Skeletal muscle satellite cell (primary cell): ENCODE data around the gene RUFY1.
A peak's percentile ranks its signal among the peaks of the same experiment; 100 is the strongest.
"Not testable (repeated sequence)": the region's sequence is repeated elsewhere in the genome, so short reads cannot be mapped to it uniquely, and the experiment has no call there.

Experiments used
- H3K27me3 ChIP-seq: 2 replicates; pipeline ENCODE4 v1.7.0; 2013; ENCODE audit warnings: low read length; ENCODE audit not compliant: control insufficient read depth, insufficient read depth
- H3K36me3 ChIP-seq: 2 replicates; pipeline ENCODE4 v1.7.0; 2013; ENCODE audit warnings: mild to moderate bottlenecking, control low read depth, low read length; ENCODE audit not compliant: insufficient read depth
- H3K4me1 ChIP-seq: 2 replicates; pipeline ENCODE4 v1.7.0; 2013; ENCODE audit warnings: low read length; ENCODE audit not compliant: control insufficient read depth, insufficient read depth
- H3K4me2 ChIP-seq: 2 replicates; pipeline ENCODE4 v1.7.0; 2013; ENCODE audit warnings: mild to moderate bottlenecking, low read length
- H3K4me3 ChIP-seq: 2 replicates; pipeline ENCODE4 v1.7.0; 2013; ENCODE audit warnings: low read length
- H3K9ac ChIP-seq: 2 replicates; pipeline ENCODE4 v1.7.0; 2013; ENCODE audit warnings: mild to moderate bottlenecking, low read depth, low read length, moderate library complexity
- H3K9me3 ChIP-seq: replicated peaks from 2 replicates; pipeline ENCODE4 v1.7.0; 2013; ENCODE audit warnings: mild to moderate bottlenecking, control low read depth, low read length

Gene RUFY1

DNA sequence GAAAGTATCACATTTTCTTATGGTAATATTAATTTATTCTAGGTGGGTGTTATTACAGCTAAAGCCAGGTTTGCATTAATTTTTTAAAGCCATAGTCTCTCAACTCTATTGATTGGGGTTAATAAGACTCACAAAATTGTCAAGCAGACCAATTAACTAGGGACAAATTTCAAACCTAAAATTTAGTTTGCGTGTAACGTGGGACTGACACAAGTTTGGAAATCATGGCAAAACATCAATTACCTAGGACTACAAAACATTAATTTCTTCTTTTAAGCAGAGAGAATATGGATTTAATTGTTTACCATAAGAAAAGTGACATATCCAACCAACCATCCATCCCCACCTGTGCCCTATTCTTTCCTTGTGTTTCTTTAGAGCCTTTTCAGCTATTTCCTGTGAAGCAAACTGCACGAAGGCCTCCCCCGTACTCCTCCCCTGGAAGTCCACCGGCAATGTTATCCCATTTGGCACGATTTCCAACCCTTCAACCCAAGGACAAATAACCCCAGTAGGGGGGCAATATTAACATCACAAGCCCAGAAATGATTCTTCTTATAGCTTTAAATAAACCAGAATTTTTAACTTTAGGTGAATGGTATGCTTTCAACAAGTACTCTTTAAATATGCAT lies 68.7 kb downstream of the RUFY1 start:
- Histone ChIP-seq H3K9me3 (no peaks in the 10 kb centered on the region), H3K27me3 (no peaks in the 10 kb centered on the region), H3K4me2 (peak overlapping the region; percentile 95), H3K4me1 (peaks cover 27% of the 10 kb centered on the region), H3K36me3 (peaks cover 88% of the 10 kb centered on the region), H3K4me3 (peak overlapping the region; percentile 80), H3K9ac (peak overlapping the region; percentile 87)

GRCh38 chr5:179619776-179620175 lies 69.4 kb downstream of the RUFY1 start:
- no peaks in the 10 kb centered on the region for H3K27me3 ChIP-seq
- H3K4me2 ChIP-seq = peak overlapping the region; percentile 95
- peaks cover 81% of the 10 kb centered on the region for H3K36me3 ChIP-seq
- H3K4me1 ChIP-seq = peaks cover 34% of the 10 kb centered on the region
- H3K9me3 ChIP-seq = no peaks in the 10 kb centered on the region
- H3K4me3 ChIP-seq = peak overlapping the region; percentile 80
- peak overlapping the region; percentile 87 for H3K9ac ChIP-seq

GRCh38 chr5:179620293-179620692 lies 69.9 kb downstream of the RUFY1 start:
- Histone ChIP-seq H3K4me1 (peaks cover 38% of the 10 kb centered on the region), H3K4me2 (peak overlapping the region; percentile 95), H3K9ac (peak overlapping the region; percentile 87), H3K27me3 (no peaks in the 10 kb centered on the region), H3K4me3 (peak overlapping the region; percentile 80), H3K36me3 (peaks cover 76% of the 10 kb centered on the region), H3K9me3 (no peaks in the 10 kb centered on the region)

DNA sequence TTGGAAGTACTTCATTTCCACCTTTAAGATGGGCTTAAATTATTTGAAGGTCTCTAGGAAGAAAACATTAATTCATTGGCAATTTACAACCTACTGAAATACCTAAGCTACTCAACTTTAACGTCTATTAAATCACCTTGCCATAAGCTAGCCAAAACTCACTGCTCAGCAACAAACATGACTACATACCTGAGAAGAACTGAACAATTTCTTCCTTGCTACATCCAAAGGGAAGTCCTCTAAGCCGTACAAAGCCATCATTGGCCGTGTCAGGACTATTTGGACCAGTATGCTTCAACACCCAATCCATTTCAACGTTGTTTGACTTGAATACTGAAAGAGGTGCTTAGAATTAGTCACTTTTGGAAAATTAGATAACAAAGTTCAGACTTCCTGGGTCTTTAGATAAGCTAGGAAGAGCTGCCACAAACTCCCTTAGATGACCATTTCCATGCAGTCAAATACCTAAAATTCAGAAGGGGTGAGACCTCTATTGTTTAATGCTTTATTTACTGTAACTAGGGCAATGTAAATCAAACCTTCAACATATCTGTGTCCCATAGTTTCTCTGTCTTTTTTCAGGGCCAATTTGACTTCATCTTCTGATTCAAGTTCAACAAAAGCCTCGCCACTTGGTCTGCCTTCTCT lies 70.5 kb downstream of the RUFY1 start:
- H3K9ac ChIP-seq = peak overlapping the region; percentile 87
- peaks cover 38% of the 10 kb centered on the region for H3K4me1 ChIP-seq
- H3K27me3 ChIP-seq = no peaks in the 10 kb centered on the region
- peaks cover 70% of the 10 kb centered on the region for H3K36me3 ChIP-seq
- peak overlapping the region; percentile 80 for H3K4me3 ChIP-seq
- H3K4me2 ChIP-seq = peak overlapping the region; percentile 95
- H3K9me3 ChIP-seq = no peaks in the 10 kb centered on the region

GRCh38 chr5:179621551-179622214 lies 71.3 kb downstream of the RUFY1 start:
- peak overlapping the region; percentile 87 for H3K9ac ChIP-seq
- H3K4me3 ChIP-seq = peak overlapping the region; percentile 80
- H3K4me1 ChIP-seq = peaks cover 38% of the 10 kb centered on the region
- H3K36me3 ChIP-seq = peaks cover 62% of the 10 kb centered on the region
- no peaks in the 10 kb centered on the region for H3K27me3 ChIP-seq
- no peaks in the 10 kb centered on the region for H3K9me3 ChIP-seq
- peak overlapping the region; percentile 95 for H3K4me2 ChIP-seq

DNA sequence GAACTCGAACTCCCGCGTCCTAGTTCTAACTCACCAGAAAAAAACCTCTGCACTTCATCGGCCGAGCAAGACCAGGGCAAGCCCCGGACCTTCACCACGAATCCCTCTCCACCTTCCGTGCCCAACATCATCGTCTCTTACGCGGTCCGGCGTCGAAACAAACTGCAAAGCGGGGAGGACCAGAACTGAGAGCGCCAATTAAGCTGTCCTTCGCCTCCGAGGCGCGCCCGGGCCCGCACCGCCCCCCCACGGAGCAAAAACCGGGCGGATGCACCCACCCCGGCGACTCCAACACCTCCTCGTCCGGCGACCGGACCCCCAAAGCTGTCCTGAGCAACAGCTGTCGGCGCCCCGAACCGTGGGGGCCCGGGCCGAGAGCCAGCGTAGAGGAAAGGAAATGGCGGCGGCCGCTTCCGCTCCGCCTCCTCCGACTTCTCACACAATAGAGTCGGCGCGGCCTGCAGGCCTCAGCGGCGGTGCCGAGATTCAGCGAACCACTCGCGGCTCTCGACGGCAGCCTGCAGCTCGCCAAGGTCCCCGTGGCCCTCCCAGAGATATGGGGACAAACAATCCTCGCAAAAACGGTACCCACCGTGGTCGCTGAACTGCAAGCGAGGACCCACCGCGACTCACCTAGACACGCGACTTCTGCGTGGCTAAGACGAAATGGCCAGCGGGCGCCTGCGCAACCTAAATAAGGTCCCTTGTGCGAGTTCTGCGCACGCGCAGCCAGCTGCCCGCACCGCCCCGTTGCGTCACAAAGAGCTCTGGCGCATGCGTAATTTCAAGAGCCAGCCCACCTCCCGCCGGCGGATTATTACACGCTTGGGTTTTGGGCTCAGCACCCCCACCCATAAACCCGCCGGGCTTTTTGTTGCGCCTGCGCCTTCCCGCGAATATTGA lies 72.9 kb downstream of the RUFY1 start, which contains the start of gene HNRNPH1:
Gene HNRNPH1 (minus strand): TSS at position 669 of the 903 bp plus-strand sequence. CDS start 538 bp downstream, at position 131.
- Histone ChIP-seq H3K9me3 (no peaks in the 10 kb centered on the region), H3K4me2 (peak within 1 kb of the TSS; percentile 97), H3K4me1 (peaks cover 38% of the 10 kb centered on the region), H3K9ac (peak within 1 kb of the TSS; percentile 98), H3K4me3 (peak within 1 kb of the TSS; percentile 80), H3K27me3 (no peaks in the 10 kb centered on the region), H3K36me3 (peaks cover 46% of the 10 kb centered on the region)

DNA sequence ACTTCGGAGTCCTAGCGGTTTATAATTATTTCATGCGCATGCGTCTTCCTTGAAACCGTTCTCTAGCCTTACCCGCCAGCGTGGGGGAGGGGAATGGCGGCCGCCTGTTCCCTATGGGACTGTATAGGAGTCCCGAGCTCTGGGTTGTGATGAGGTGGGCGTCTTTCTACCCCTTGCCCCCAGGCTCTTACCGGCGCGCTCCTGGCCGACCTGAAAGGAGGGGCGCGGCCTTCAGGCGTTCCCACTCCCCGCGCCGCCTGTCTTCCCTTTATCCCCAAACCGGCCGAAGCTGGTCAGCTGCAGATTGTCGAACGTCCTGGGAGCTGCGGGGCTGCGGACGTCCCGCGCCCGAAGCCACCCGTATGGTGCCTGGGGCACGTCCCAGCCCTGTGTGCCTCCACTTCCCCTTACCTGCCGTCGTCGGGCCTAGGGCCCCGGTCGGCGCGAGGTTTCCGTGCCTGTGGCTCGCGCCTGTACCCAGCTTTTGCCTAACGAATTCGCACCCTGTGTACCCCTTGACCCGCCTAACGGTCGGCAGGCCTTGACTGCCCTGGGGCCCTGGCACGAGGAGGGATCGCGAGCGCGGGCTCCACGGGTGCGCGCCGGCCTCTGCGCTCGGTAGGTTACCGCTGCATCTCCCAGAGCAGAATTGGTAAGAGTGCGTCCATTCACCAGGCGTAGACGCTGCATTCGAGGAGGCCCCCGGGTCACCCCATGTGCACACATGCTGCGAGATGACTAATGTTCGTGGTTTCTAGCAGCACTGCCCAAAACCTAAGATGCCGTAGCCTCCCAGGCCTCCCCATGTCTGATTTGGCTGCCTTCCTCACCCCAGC lies 73.8 kb downstream of the RUFY1 start:
- H3K4me1 ChIP-seq = peaks cover 30% of the 10 kb centered on the region

GRCh38 chr5:179624841-179625271 lies 74.5 kb downstream of the RUFY1 start:
- peak overlapping the region; percentile 93 for H3K9ac ChIP-seq
- peak overlapping the region; percentile 74 for H3K4me3 ChIP-seq

More for the DNA sequence above, 73.8 kb downstream of the RUFY1 start:
- Histone ChIP-seq H3K27me3 (no peaks in the 10 kb centered on the region), H3K4me2 (peak overlapping the region; percentile 97), H3K36me3 (peaks cover 37% of the 10 kb centered on the region), H3K4me3 (peak overlapping the region; percentile 74), H3K9ac (peak overlapping the region; percentile 93), H3K9me3 (no peaks in the 10 kb centered on the region)

DNA sequence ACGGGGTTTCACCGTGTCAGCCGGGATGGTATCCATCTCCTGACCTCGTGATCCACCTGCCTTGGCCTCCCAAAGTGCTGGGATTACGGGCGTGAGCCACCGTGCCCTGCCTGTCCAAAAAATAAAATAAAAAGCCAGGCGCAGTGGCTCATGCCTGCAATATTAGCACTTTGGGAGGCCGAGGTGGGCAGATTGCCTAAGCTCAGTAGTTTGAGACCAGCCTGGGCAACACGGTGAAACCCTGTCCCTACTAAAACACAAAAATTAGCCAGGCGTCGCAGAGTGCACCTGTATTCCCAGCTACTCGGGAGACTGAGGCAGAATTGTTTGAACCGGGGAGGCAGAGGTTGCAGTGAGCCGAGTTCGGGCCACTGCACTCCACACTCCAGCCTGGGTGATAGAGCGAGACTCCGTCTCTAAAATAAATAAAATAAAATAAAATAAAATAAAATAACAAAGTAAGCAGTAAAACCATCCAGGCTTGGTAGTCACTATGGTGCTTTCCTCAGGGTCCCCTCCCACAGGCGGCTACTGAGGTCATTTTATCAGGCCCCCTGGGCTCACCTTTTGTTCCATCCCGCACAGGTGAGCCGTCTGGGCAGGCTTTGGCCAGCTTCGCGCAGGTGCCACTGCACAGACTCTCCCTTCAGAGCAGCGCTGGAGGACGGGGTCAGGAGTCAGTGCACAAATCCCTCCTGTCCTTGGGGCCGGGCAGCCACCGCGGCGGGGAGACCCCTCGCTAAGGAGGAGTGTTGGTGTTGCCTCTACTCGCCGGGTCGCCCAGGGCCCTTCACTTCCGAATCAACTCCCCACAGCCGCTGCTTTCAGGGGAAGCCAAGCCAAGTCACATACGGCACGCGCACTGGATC lies 83.4 kb downstream of the RUFY1 start:
- not testable (repeated sequence) for H3K36me3 ChIP-seq, H3K9me3 ChIP-seq, H3K27me3 ChIP-seq, H3K4me1 ChIP-seq
- peak overlapping the region; percentile 58 for H3K4me3 ChIP-seq
- H3K9ac ChIP-seq = peak overlapping the region; percentile 45
- peak overlapping the region; percentile 69 for H3K4me2 ChIP-seq

More at GRCh38 chr5:179624841-179625271, 74.5 kb downstream of the RUFY1 start:
- Histone ChIP-seq H3K27me3 (no peaks in the 10 kb centered on the region), H3K9me3 (no peaks in the 10 kb centered on the region), H3K36me3 (peaks cover 30% of the 10 kb centered on the region), H3K4me2 (peak overlapping the region; percentile 97), H3K4me1 (peaks cover 27% of the 10 kb centered on the region)
